ENCODE measurements around the gene PPY.
"Not testable (repeated sequence)": the region's sequence is repeated elsewhere in the genome, so short reads cannot be mapped to it uniquely, and the experiment has no call there.

PPY gene

DNA sequence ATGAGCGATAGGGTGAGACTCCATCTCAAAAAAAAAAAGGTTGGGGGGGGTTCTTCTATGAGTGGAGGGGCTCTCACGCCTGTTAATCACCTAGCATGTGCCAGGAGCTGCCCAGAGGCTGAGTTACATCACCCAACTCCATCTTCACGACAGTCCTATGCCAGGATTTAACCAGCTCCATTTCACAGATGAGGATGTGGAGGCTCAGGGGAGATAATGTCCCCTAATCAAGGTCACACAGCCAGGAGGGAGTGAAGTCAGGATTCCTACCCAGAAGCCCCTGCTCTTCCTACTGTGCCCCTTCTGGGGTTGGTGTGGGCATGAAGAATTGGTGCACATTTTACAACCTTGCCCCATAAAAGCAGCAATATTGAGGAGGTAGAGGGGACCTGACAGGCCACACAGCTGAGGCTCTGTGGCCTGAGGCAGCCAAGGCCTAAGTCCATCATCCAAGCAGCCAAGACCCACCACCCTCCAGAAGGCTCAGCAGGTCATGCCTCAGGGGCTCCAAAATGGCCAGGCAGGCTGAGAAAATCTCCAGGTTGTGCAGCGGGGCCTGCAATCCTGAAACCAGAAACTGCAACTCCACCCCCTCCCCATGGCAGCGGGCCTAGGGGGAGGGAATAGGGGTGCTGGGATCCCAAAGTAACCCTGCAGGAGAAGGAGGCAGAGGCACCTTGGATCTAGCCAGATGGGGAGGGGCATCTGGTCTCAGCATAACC is 6.9 kb downstream of the PPY start:
- peaks cover 6% of the 10 kb centered on the region in 2 donors for H3K27me3 ChIP-seq (ENCODE audit: control insufficient read depth in 1 of 2, insufficient read depth in 2 of 2, low read length in 2 of 2)

DNA sequence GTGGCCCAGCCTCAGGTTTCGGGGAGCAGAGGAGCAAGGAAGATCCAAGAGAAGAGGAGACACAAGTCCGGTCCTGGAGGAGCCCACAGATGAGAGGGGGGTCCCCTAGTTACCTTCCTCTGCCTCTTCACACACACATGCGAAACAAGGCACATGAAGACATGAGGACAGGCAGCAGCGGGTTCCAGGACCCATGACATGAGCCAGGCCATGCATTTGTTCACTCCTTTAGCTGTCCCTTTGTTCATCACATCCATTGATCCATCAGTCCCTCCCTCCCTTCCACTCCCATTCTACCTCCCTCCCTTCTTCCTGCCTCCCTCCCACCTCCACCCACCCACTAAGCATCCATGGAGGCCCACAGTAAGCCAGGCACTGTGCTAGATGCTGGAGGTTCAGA is 9.4 kb downstream of the PPY start:
- Histone ChIP-seq H3K36me3 (ENCODE audit: control insufficient read depth in 1 of 2, insufficient read depth in 2 of 2, low read length in 2 of 2) (no peaks in the 10 kb centered on the region), H3K27ac (ENCODE audit: low read depth, low read length) (no peak overlapping the region), H3K9me3 (ENCODE audit: control insufficient read depth in 1 of 2, low read length in 2 of 2) (no peaks in the 10 kb centered on the region), H3K9ac (ENCODE audit: low read depth in 1 of 2, low read length in 2 of 2) (no peak overlapping the region), H3K4me1 (ENCODE audit: control insufficient read depth in 1 of 2, insufficient read depth in 2 of 2, low read length in 2 of 2) (peaks cover 0 to 10% of the 10 kb centered on the region in 2 donors), H3K4me3 (ENCODE audit: low read depth in 1 of 2, low read length in 2 of 2) (no peak overlapping the region), H3K27me3 (ENCODE audit: control insufficient read depth in 1 of 2, insufficient read depth in 2 of 2, low read length in 2 of 2) (no peaks in the 10 kb centered on the region)

More for the DNA sequence above, 6.9 kb downstream of the PPY start:
- Histone ChIP-seq H3K27ac (ENCODE audit: low read depth, low read length) (no peak overlapping the region), H3K4me1 (ENCODE audit: control insufficient read depth in 1 of 2, insufficient read depth in 2 of 2, low read length in 2 of 2) (peaks cover 0 to 8% of the 10 kb centered on the region in 2 donors), H3K9me3 (ENCODE audit: control insufficient read depth in 1 of 2, low read length in 2 of 2) (no peaks in the 10 kb centered on the region), H3K4me3 (ENCODE audit: low read depth in 1 of 2, low read length in 2 of 2) (no peak overlapping the region), H3K36me3 (ENCODE audit: control insufficient read depth in 1 of 2, insufficient read depth in 2 of 2, low read length in 2 of 2) (no peaks in the 10 kb centered on the region), H3K9ac (ENCODE audit: low read depth in 1 of 2, low read length in 2 of 2) (no peak overlapping the region)

DNA sequence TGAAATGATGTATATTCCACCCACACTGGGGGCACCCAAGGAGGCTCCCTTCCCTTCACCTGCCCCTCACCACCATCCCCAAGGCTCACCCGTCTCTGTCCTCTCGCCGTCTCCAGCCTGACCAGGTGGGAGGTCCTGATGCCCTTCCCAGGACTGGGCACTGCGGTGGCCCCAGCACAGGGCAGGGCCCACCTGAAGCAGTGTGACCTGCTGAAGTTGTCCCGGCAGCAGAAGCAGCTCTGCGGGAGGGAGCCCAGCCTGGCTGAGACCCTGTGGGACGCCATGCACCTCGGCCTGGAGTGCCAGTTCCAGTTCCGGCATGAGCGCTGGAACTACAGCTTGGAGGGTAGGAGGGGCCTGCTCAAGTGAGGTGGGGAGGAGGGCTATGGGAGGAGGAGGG is 9.9 kb downstream of the PPY start:
- no peaks in the 10 kb centered on the region for H3K27me3 ChIP-seq (ENCODE audit: control insufficient read depth in 1 of 2, insufficient read depth in 2 of 2, low read length in 2 of 2)

GRCh38 chr17:43931062-43931571 is 11.2 kb downstream of the PPY start:
- H3K4me3 ChIP-seq (ENCODE audit: low read depth in 1 of 2, low read length in 2 of 2), result no peak overlapping the region
- H3K9ac ChIP-seq (ENCODE audit: low read depth in 1 of 2, low read length in 2 of 2), result no peak overlapping the region
- peaks cover 3 to 6% of the 10 kb centered on the region in 2 donors for H3K27me3 ChIP-seq (ENCODE audit: control insufficient read depth in 1 of 2, insufficient read depth in 2 of 2, low read length in 2 of 2)
- no peak overlapping the region for H3K27ac ChIP-seq (ENCODE audit: low read depth, low read length)
- peaks cover 6 to 20% of the 10 kb centered on the region in 2 donors for H3K4me1 ChIP-seq (ENCODE audit: control insufficient read depth in 1 of 2, insufficient read depth in 2 of 2, low read length in 2 of 2)
- H3K36me3 ChIP-seq (ENCODE audit: control insufficient read depth in 1 of 2, insufficient read depth in 2 of 2, low read length in 2 of 2), result no peaks in the 10 kb centered on the region
- no peaks in the 10 kb centered on the region for H3K9me3 ChIP-seq (ENCODE audit: control insufficient read depth in 1 of 2, low read length in 2 of 2)

More for the DNA sequence above, 9.9 kb downstream of the PPY start:
- Histone ChIP-seq H3K27ac (ENCODE audit: low read depth, low read length) (no peak overlapping the region), H3K9me3 (ENCODE audit: control insufficient read depth in 1 of 2, low read length in 2 of 2) (no peaks in the 10 kb centered on the region), H3K4me3 (ENCODE audit: low read depth in 1 of 2, low read length in 2 of 2) (no peak overlapping the region), H3K4me1 (ENCODE audit: control insufficient read depth in 1 of 2, insufficient read depth in 2 of 2, low read length in 2 of 2) (peaks cover 1 to 12% of the 10 kb centered on the region in 2 donors), H3K9ac (ENCODE audit: low read depth in 1 of 2, low read length in 2 of 2) (no peak overlapping the region), H3K36me3 (ENCODE audit: control insufficient read depth in 1 of 2, insufficient read depth in 2 of 2, low read length in 2 of 2) (no peaks in the 10 kb centered on the region)

DNA sequence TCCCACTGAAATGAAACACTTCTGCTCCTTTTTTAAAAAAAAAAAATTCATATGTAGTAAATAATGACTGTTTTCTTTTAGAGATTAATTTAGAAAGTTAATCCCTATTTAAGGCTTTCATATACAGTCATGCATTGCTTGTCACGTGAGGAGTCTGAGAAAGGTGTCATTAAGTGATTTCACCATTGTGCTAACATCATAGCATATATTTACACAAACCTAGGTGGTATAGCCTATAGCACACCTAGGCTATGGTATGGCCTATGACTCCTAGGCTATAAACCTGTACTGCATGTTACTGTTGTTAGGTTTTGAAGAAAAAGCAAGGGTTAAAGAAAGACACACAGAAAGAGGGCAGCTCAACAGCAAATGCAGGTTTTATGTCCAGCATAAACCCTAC is 13.7 kb downstream of the PPY start:
- Histone ChIP-seq H3K9ac (ENCODE audit: low read depth in 1 of 2, low read length in 2 of 2) (no peak overlapping the region), H3K4me1 (ENCODE audit: control insufficient read depth in 1 of 2, insufficient read depth in 2 of 2, low read length in 2 of 2) (peaks cover 6 to 20% of the 10 kb centered on the region in 2 donors), H3K27ac (ENCODE audit: low read depth, low read length) (no peak overlapping the region), H3K27me3 (ENCODE audit: control insufficient read depth in 1 of 2, insufficient read depth in 2 of 2, low read length in 2 of 2) (peaks cover 5 to 6% of the 10 kb centered on the region in 2 donors), H3K36me3 (ENCODE audit: control insufficient read depth in 1 of 2, insufficient read depth in 2 of 2, low read length in 2 of 2) (no peaks in the 10 kb centered on the region), H3K4me3 (ENCODE audit: low read depth in 1 of 2, low read length in 2 of 2) (no peak overlapping the region), H3K9me3 (ENCODE audit: control insufficient read depth in 1 of 2, low read length in 2 of 2) (no peaks in the 10 kb centered on the region)

GRCh38 chr17:43927929-43928328 is 14.3 kb downstream of the PPY start:
- H3K36me3 ChIP-seq (ENCODE audit: control insufficient read depth in 1 of 2, insufficient read depth in 2 of 2, low read length in 2 of 2); H3K27ac ChIP-seq (ENCODE audit: low read depth, low read length); H3K4me3 ChIP-seq (ENCODE audit: low read depth in 1 of 2, low read length in 2 of 2); H3K9me3 ChIP-seq (ENCODE audit: control insufficient read depth in 1 of 2, low read length in 2 of 2); H3K27me3 ChIP-seq (ENCODE audit: control insufficient read depth in 1 of 2, insufficient read depth in 2 of 2, low read length in 2 of 2); H3K9ac ChIP-seq (ENCODE audit: low read depth in 1 of 2, low read length in 2 of 2): not testable (repeated sequence)
- peaks cover 6 to 20% of the 10 kb centered on the region in 2 donors for H3K4me1 ChIP-seq (ENCODE audit: control insufficient read depth in 1 of 2, insufficient read depth in 2 of 2, low read length in 2 of 2)

DNA sequence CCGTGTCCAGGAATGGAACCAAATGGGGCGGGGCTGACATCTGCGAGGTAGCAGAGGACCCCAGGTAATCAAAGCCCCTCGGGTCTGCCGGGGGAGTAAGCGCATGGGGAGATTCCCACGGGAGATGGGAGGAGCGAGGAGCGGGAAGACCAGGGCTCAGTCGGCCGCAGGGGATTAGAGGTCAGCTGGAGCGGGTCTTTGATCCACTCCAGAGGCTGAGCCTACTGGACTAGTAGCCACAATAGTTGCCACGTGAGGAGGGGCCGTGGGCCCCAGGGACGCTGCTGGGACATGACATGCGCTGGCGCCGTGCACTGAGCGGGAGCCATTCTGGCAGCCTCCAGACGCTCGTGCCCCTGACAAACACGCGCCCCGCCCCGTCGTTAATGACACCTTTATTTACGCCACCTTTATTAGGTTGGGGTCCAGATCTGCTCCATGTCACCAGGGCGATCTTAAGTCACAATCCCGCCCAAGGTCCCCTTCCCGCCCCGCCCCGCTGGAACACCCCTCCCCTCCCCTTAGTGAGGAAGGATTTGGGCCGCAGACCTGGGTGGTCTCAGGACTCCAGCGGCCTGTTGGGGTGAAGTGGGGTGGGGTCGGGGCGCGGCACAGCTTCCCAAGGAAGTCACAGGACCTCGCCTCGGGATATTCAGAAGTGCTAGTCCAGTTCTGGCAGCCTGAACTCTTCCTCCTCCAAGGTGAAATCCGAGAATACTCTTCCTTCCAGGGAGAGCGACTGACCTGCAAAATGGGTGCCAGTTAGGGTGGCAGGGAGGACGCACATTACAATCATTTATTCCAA is 15.0 kb downstream of the PPY start:
- Histone ChIP-seq H3K9me3 (ENCODE audit: control insufficient read depth in 1 of 2, low read length in 2 of 2) (no peaks in the 10 kb centered on the region), H3K27ac (ENCODE audit: low read depth, low read length) (no peak overlapping the region), H3K4me1 (ENCODE audit: control insufficient read depth in 1 of 2, insufficient read depth in 2 of 2, low read length in 2 of 2) (peaks cover 6 to 20% of the 10 kb centered on the region in 2 donors), H3K36me3 (ENCODE audit: control insufficient read depth in 1 of 2, insufficient read depth in 2 of 2, low read length in 2 of 2) (no peaks in the 10 kb centered on the region), H3K27me3 (ENCODE audit: control insufficient read depth in 1 of 2, insufficient read depth in 2 of 2, low read length in 2 of 2) (peaks cover 5 to 6% of the 10 kb centered on the region in 2 donors), H3K9ac (ENCODE audit: low read depth in 1 of 2, low read length in 2 of 2) (peak overlapping the region in 1 of 2 donors; percentile 47), H3K4me3 (ENCODE audit: low read depth in 1 of 2, low read length in 2 of 2) (peak overlapping the region; percentile 41 to 54)

GRCh38 chr17:43924558-43924957 is 17.7 kb downstream of the PPY start:
- Histone ChIP-seq H3K27ac (ENCODE audit: low read depth, low read length) (no peak overlapping the region), H3K4me3 (ENCODE audit: low read depth in 1 of 2, low read length in 2 of 2) (no peak overlapping the region), H3K9me3 (ENCODE audit: control insufficient read depth in 1 of 2, low read length in 2 of 2) (no peaks in the 10 kb centered on the region), H3K36me3 (ENCODE audit: control insufficient read depth in 1 of 2, insufficient read depth in 2 of 2, low read length in 2 of 2) (no peaks in the 10 kb centered on the region), H3K4me1 (ENCODE audit: control insufficient read depth in 1 of 2, insufficient read depth in 2 of 2, low read length in 2 of 2) (peaks cover 6 to 14% of the 10 kb centered on the region in 2 donors), H3K9ac (ENCODE audit: low read depth in 1 of 2, low read length in 2 of 2) (no peak overlapping the region), H3K27me3 (ENCODE audit: control insufficient read depth in 1 of 2, insufficient read depth in 2 of 2, low read length in 2 of 2) (peaks cover 5 to 6% of the 10 kb centered on the region in 2 donors)

GRCh38 chr17:43920500-43921095 is 21.7 kb downstream of the PPY start:
- H3K9ac ChIP-seq (ENCODE audit: low read depth in 1 of 2, low read length in 2 of 2), result no peak overlapping the region
- H3K4me3 ChIP-seq (ENCODE audit: low read depth in 1 of 2, low read length in 2 of 2), result no peak overlapping the region
- peaks cover 0 to 4% of the 10 kb centered on the region in 2 donors for H3K27me3 ChIP-seq (ENCODE audit: control insufficient read depth in 1 of 2, insufficient read depth in 2 of 2, low read length in 2 of 2)
- no peaks in the 10 kb centered on the region for H3K36me3 ChIP-seq (ENCODE audit: control insufficient read depth in 1 of 2, insufficient read depth in 2 of 2, low read length in 2 of 2)
- no peak overlapping the region for H3K27ac ChIP-seq (ENCODE audit: low read depth, low read length)
- no peaks in the 10 kb centered on the region for H3K9me3 ChIP-seq (ENCODE audit: control insufficient read depth in 1 of 2, low read length in 2 of 2)
- no peaks in the 10 kb centered on the region for H3K4me1 ChIP-seq (ENCODE audit: control insufficient read depth in 1 of 2, insufficient read depth in 2 of 2, low read length in 2 of 2)

DNA sequence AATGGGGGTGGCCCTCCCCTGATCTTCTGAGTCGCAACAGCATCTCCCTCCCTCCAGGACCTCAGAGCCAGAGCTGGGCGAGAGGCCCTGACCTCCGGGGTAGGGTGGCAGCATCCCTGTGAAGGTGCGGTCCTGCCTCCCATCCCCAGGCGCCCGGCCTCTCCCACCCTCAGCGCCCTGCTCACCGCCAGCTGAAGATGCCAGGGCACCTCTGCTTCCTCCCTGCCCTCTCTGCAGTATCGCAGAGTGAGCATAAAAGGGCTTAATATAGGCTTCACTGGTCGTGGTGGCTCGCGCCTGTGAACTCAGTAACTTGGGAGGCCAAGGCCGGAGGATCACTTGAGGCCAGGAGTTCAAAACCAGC is 24.3 kb downstream of the PPY start:
- Histone ChIP-seq H3K27me3 (ENCODE audit: control insufficient read depth in 1 of 2, insufficient read depth in 2 of 2, low read length in 2 of 2) (peaks cover 4 to 12% of the 10 kb centered on the region in 2 donors), H3K36me3 (ENCODE audit: control insufficient read depth in 1 of 2, insufficient read depth in 2 of 2, low read length in 2 of 2) (no peaks in the 10 kb centered on the region), H3K27ac (ENCODE audit: low read depth, low read length) (no peak overlapping the region), H3K9ac (ENCODE audit: low read depth in 1 of 2, low read length in 2 of 2) (no peak overlapping the region), H3K4me3 (ENCODE audit: low read depth in 1 of 2, low read length in 2 of 2) (peak overlapping the region; percentile 48 to 58), H3K9me3 (ENCODE audit: control insufficient read depth in 1 of 2, low read length in 2 of 2) (no peaks in the 10 kb centered on the region), H3K4me1 (ENCODE audit: control insufficient read depth in 1 of 2, insufficient read depth in 2 of 2, low read length in 2 of 2) (no peaks in the 10 kb centered on the region)
